ENCODE measurements around the gene CDH4.

DNA sequence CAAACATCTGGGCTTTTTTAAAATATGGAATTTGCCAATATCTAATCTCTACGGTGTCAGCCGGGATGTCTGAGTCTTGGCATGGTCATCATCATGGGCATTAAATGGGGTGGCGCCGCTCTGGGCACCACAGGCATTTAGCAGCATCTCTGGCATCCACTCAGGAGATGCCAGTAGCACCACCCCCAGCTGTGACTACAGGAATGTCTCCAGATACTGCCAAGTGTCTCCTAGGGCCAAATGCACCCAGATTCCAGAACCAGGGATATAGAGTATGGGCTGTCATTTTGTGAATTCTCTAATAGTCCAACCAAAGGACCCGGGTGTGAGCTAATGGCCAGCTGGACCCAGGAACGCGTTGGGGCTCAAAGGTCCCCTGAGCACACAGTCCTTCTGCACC lies 452.6 kb downstream of the CDH4 start:
- no peak for TF ChIP-seq CTCF (conservative IDR thresholded peaks at IDR 0.05; ENCODE audit: low read depth, low read length)
- TF ChIP-seq CHD1 (IDR thresholded peaks at IDR 0.05; ENCODE audit: low read depth, low read length) = no peak
- no peak for TF ChIP-seq POLR2A (IDR thresholded peaks at IDR 0.05; ENCODE audit: low read depth, low read length)

Data from IMR-90 (cell line).